CD8-positive, alpha-beta memory T cell (primary cell): Measurements from ENCODE around the gene OR2C3. TPM values are rescaled to one million over a fixed set of nuclear protein-coding genes. Genes with fewer than 3 reads are reported as not detected.
"Not testable (repeated sequence)": the region's sequence is repeated elsewhere in the genome, so short reads cannot be mapped to it uniquely, and the experiment has no call there.

ENCODE experiments used
- CTCF ChIA-PET: fragments of 350-600 bp; sonication (Branson Sonifier 250); formaldehyde crosslinking; loops from one replicate; lab custom pipeline; 2021; ENCODE audit warnings: antibody characterized with exemption; lab: Charles Lee
- POLR2A ChIA-PET: fragments of 350-600 bp; sonication (Branson Sonifier 250); formaldehyde crosslinking; loops from one replicate; lab custom pipeline; 2021; ENCODE audit warnings: antibody characterized with exemption; lab: Charles Lee
- DNase-seq, 5 donors: peaks; one replicate each; pipeline versions ENCODE4 v3.0.0 to v3.0.0-alpha.2; 2020 to 2022; ENCODE audit warnings: mixed read lengths in 1 of 5
- H3K27ac ChIP-seq: one replicate; pipeline ENCODE4 v1.7.0; 2013; ENCODE audit warnings: low read depth, mild to moderate bottlenecking, low read length, moderate library complexity
- H3K27me3 ChIP-seq: 2 replicates; pipeline ENCODE4 v1.7.0; 2013; ENCODE audit warnings: low read length, mild to moderate bottlenecking; ENCODE audit not compliant: insufficient read depth, poor library complexity, severe bottlenecking
- H3K36me3 ChIP-seq: 2 replicates; pipeline ENCODE4 v1.7.0; 2013; ENCODE audit warnings: mild to moderate bottlenecking, low read length, moderate library complexity; ENCODE audit not compliant: insufficient read depth
- H3K4me1 ChIP-seq: 2 replicates; pipeline ENCODE4 v1.7.0; 2013; ENCODE audit warnings: mild to moderate bottlenecking, low read length, moderate library complexity; ENCODE audit not compliant: insufficient read depth
- H3K4me3 ChIP-seq: 2 replicates; pipeline ENCODE4 v1.7.0; 2013; ENCODE audit warnings: mild to moderate bottlenecking, low read length
- H3K9me3 ChIP-seq: 2 replicates; pipeline ENCODE4 v1.7.0; 2013; ENCODE audit warnings: mild to moderate bottlenecking, low read length
- H3K27ac Mint-ChIP-seq, 8 donors: one replicate each; pipeline ENCODE4 v1.8.0; 2020 to 2021; ENCODE audit warnings: mixed read lengths in 8 of 8, mild to moderate bottlenecking in 6 of 8, inconsistent platforms in 3 of 8, moderate library complexity in 3 of 8
- H3K27me3 Mint-ChIP-seq, 2 donors: one replicate each; pipeline ENCODE4 v1.8.0; 2020 to 2021; ENCODE audit warnings: mixed read lengths in 2 of 2, mild to moderate bottlenecking in 1 of 2, moderate library complexity in 1 of 2
- H3K36me3 Mint-ChIP-seq, 3 donors: one replicate each; pipeline ENCODE4 v1.8.0; 2020 to 2021; ENCODE audit warnings: mixed read lengths in 3 of 3, inconsistent platforms in 1 of 3, mild to moderate bottlenecking in 1 of 3
- H3K4me1 Mint-ChIP-seq, 3 donors: one replicate each; pipeline ENCODE4 v1.8.0; 2020 to 2021; ENCODE audit warnings: mixed read lengths in 3 of 3, inconsistent platforms in 1 of 3, mild to moderate bottlenecking in 1 of 3
- H3K4me3 Mint-ChIP-seq, 7 donors: one replicate each; pipeline ENCODE4 v1.8.0; 2020 to 2021; ENCODE audit warnings: mixed read lengths in 7 of 7, mild to moderate bottlenecking in 6 of 7, moderate library complexity in 4 of 7, inconsistent platforms in 2 of 7
- H3K9me3 Mint-ChIP-seq, 5 donors: one replicate each; pipeline ENCODE4 v1.8.0; 2020 to 2022; ENCODE audit warnings: mixed read lengths in 5 of 5, mild to moderate bottlenecking in 3 of 5, moderate library complexity in 2 of 5, inconsistent platforms in 1 of 5
- polyA plus RNA-seq: library from polyadenylated mRNA; unstranded; fragments of 300-500 nt; fragmentation: Illumina TruSeq; gene quantifications from one replicate; pipeline ENCODE4 v1.2.3, GENCODE V29; 2021
- total RNA-seq, 2 experiments: library from RNA; stranded (reverse); gene quantifications; one replicate each; pipeline ENCODE4 v1.2.3, GENCODE V29; 2021

Gene OR2C3
- total and polyA plus RNA-seq, 3 experiments from 2014 or later: not detected

DNA sequence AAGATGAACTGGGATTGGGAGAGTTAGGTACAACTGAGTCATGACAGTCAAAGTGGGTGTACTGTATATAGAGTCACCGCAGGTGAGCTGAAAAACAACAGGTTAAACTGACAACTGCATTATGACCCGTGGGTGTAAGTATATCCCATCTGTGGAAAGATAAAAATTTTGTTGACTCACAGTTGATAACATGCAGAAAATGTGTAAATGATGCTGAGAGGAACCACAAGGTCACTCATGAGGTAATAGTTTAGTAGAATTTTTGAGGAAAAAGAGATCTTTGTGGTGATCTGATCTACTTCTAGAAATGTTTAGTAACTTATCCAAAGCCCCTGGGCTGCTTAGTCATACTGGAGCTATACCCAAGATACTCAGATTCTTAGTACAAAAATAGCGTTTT lies 838 bp downstream of the OR2C3 start:
- H3K9me3 ChIP-seq: no peaks in the 10 kb centered on the region
- Mint-ChIP-seq H3K4me1 (no peaks in the 10 kb centered on the region), H3K27ac (no peak overlapping the region), H3K4me3 (no peak overlapping the region), H3K9me3 (peaks cover 0 to 4% (median 0%) of the 10 kb centered on the region in 5 donors), H3K36me3 (no peaks in the 10 kb centered on the region), H3K27me3 (peaks cover 9 to 29% of the 10 kb centered on the region in 2 donors)
- ChIA-PET CTCF (no interaction called here), POLR2A (no interaction called here)
- H3K27me3 ChIP-seq: no peaks in the 10 kb centered on the region
- no peak overlapping the region for H3K27ac ChIP-seq
- H3K4me1 ChIP-seq: no peaks in the 10 kb centered on the region
- no peak for DNase-seq
- H3K36me3 ChIP-seq: no peaks in the 10 kb centered on the region
- H3K4me3 ChIP-seq: no peak overlapping the region

DNA sequence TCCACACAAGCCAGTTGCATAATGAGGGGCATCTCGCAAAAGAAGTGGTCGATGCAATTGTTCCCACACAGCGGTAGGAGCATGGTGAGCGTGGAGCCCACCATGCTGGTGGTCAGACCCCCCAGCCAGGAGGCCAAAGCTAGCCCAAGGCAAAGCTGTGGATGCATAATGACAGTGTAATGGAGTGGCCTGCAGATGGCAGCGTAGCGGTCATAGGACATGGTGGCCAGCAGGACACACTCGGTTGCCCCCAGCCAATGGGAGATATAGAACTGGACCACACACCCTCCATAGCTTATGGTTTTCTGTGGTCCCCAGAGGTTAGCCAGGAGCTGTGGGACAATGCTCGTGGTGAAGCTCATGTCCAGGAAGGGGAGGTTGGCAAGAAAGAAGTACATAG lies 4.3 kb downstream of the OR2C3 start:
- Histone ChIP-seq H3K27ac (no peak overlapping the region), H3K4me3 (no peak overlapping the region), H3K9me3 (no peaks in the 10 kb centered on the region), H3K36me3 (no peaks in the 10 kb centered on the region), H3K27me3 (no peaks in the 10 kb centered on the region), H3K4me1 (no peaks in the 10 kb centered on the region)
- Mint-ChIP-seq H3K4me3 (no peak overlapping the region), H3K27me3 (peaks cover 8 to 38% of the 10 kb centered on the region in 2 donors), H3K36me3 (no peaks in the 10 kb centered on the region), H3K4me1 (no peaks in the 10 kb centered on the region), H3K27ac (no peak overlapping the region), H3K9me3 (peaks cover 0 to 2% (median 0%) of the 10 kb centered on the region in 5 donors)
- ChIA-PET CTCF (no interaction called here), POLR2A (no interaction called here)
- no peak for DNase-seq

DNA sequence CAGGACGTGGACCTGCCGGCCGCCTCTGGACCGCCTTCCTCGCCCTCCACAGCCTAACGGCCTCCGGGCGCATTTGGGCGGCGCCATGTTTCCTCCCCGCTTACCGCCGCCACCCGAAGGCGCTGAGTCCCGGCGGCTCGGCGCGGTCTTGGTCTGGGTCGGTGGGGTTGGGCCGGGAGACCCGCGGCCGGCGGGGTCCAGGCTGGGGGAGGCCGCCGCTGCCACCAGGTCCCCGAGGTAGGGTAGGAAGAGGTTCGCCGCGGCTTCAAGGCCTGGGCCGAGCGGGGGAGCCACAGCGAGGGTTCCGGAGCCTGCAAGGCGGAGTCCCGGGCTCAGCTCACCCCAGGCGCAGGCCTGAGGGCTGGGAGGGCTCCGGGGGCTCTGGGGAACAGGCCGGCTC lies 5.5 kb downstream of the OR2C3 start:
- H3K27me3 ChIP-seq: no peaks in the 10 kb centered on the region
- no peaks in the 10 kb centered on the region for H3K4me1 ChIP-seq
- H3K27me3 Mint-ChIP-seq: peaks cover 8 to 47% of the 10 kb centered on the region in 2 donors
- no peak overlapping the region for H3K27ac ChIP-seq
- H3K4me1 Mint-ChIP-seq: no peaks in the 10 kb centered on the region
- H3K9me3 ChIP-seq: no peaks in the 10 kb centered on the region
- peaks cover 0 to 2% (median 0%) of the 10 kb centered on the region in 5 donors for H3K9me3 Mint-ChIP-seq
- H3K4me3 ChIP-seq: no peak overlapping the region
- no peaks in the 10 kb centered on the region for H3K36me3 ChIP-seq
- no peak for DNase-seq
- H3K4me3 Mint-ChIP-seq: no peak overlapping the region
- H3K27ac Mint-ChIP-seq: no peak overlapping the region
- POLR2A ChIA-PET: no interaction called here
- CTCF ChIA-PET: no interaction called here
- H3K36me3 Mint-ChIP-seq: no peaks in the 10 kb centered on the region

DNA sequence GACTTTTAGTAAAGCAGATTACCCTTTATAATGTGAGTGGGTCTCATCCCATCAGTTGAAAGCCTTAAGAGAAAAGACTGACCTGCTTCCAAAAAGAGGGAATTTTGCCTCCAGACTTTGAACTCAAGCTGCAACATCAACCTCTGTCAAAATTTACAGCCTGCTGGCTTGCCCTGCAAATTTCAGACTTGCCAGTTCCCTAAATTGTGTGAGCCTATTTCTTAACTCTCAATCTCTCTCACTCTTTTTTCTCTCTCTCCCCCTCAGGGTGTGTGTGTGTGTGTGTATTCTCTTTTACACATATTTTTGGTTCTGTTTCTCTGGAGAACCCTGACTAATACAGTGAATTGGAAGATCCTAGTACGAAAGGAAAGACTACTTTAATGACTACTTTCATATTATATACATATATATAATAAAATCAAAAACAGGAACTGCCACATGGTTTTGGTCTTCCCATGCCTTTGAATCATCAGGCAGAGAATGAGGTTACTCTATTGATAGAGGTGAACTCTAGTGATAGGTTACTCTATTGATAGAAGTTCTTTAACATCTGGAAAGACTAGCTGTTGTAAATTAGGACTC lies 6.4 kb downstream of the OR2C3 start:
- Mint-ChIP-seq H3K4me3 (no peak overlapping the region), H3K9me3 (peaks cover 0 to 2% (median 0%) of the 10 kb centered on the region in 5 donors), H3K27me3 (peaks cover 8 to 50% of the 10 kb centered on the region in 2 donors), H3K36me3 (no peaks in the 10 kb centered on the region), H3K4me1 (no peaks in the 10 kb centered on the region), H3K27ac (no peak overlapping the region)
- Histone ChIP-seq H3K4me3 (no peak overlapping the region), H3K36me3 (no peaks in the 10 kb centered on the region), H3K4me1 (no peaks in the 10 kb centered on the region), H3K9me3 (no peaks in the 10 kb centered on the region), H3K27me3 (no peaks in the 10 kb centered on the region), H3K27ac (no peak overlapping the region)
- ChIA-PET POLR2A (no interaction called here), CTCF (no interaction called here)
- DNase-seq: no peak

DNA sequence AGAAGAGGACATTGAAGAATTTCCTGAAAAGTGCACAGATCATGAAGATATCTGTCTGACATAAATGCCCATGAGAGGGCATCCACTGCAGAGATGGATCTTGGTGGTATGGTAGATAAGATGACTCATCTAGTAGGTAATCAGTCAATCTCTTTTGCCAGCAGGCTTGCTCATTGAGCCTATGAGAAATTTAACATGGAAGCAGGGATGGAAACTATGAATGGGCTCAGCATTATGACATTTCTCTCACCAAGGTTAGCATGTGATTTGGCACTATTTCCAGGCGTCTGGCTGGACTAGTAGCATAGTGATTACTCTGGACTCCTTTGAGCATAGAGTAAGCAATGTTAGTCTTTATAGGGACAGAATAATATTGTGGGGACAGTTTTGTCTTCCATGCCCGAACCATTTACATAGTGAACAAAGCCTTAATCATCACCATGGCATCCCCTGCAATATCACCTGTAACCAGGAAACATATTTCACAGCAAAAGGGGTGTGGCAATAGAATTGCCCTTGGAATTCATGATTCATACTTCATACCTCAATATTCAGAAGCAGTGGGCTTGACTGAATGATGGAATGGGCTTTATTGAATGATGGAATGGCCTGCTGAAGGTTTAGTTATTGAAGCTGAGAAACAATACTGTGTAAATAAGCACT lies 7.3 kb downstream of the OR2C3 start:
- POLR2A ChIA-PET: no interaction called here
- H3K4me1 Mint-ChIP-seq: no peaks in the 10 kb centered on the region
- H3K36me3 Mint-ChIP-seq: no peaks in the 10 kb centered on the region
- Histone ChIP-seq H3K27ac (no peak overlapping the region), H3K4me3 (no peak overlapping the region), H3K36me3 (no peaks in the 10 kb centered on the region), H3K27me3 (no peaks in the 10 kb centered on the region), H3K4me1 (no peaks in the 10 kb centered on the region), H3K9me3 (no peaks in the 10 kb centered on the region)
- H3K27ac Mint-ChIP-seq: no peak overlapping the region
- CTCF ChIA-PET: no interaction called here
- no peak for DNase-seq
- peaks cover 4 to 55% of the 10 kb centered on the region in 2 donors for H3K27me3 Mint-ChIP-seq
- H3K9me3 Mint-ChIP-seq: peaks cover 0 to 2% (median 0%) of the 10 kb centered on the region in 5 donors
- H3K4me3 Mint-ChIP-seq: no peak overlapping the region

DNA sequence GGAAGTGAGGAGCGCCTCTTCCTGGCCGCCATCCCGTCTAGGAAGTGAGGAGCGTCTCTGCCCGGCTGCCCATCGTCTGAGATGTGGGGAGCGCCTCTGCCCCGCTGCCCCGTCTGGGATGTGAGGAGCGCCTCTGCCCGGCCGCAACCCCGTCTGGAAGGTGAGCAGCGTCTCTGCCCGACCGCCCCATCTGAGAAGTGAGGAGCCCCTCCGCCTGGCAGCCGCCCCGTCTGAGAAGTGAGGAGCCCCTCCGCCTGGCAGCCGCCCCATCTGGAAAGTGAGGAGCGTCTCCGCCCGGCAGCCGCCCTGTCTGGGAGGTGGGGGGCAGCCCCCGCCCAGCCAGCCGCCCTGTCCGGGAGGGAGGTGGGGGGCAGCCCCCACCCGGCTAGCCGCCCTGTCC lies 14.4 kb downstream of the OR2C3 start:
- H3K9me3 Mint-ChIP-seq, H3K4me1 ChIP-seq, H3K27ac Mint-ChIP-seq, POLR2A ChIA-PET, H3K27ac ChIP-seq, H3K4me3 ChIP-seq, H3K36me3 Mint-ChIP-seq, H3K9me3 ChIP-seq, CTCF ChIA-PET, H3K27me3 ChIP-seq, H3K4me1 Mint-ChIP-seq, H3K4me3 Mint-ChIP-seq, H3K36me3 ChIP-seq, DNase-seq: not testable (repeated sequence)
- H3K27me3 Mint-ChIP-seq: peaks cover 3 to 30% of the 10 kb centered on the region in 2 donors

DNA sequence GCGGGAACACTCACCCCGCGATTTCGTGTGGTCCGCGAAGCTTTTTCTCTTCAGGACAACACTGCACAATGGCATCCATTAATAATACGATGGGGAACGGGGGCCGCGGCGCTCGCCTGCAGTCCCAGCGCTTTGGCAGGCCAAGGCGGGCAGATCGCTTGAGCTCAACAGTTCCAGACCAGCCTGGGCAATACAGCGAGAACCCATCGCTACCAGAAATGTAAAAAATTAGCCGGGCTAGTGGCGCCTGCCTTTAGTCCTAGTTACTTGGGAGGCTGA lies 17.7 kb downstream of the OR2C3 start:
- no peaks in the 10 kb centered on the region for H3K9me3 ChIP-seq
- H3K9me3 Mint-ChIP-seq: peaks cover 0 to 9% (median 3%) of the 10 kb centered on the region in 5 donors
- no peaks in the 10 kb centered on the region for H3K4me1 ChIP-seq
- no peaks in the 10 kb centered on the region for H3K36me3 Mint-ChIP-seq
- CTCF ChIA-PET: no interaction called here
- no peaks in the 10 kb centered on the region for H3K36me3 ChIP-seq
- H3K4me1 Mint-ChIP-seq: no peaks in the 10 kb centered on the region
- POLR2A ChIA-PET: no interaction called here
- H3K27ac Mint-ChIP-seq: no peak overlapping the region
- no peak overlapping the region for H3K4me3 Mint-ChIP-seq
- peaks cover 3 to 34% of the 10 kb centered on the region in 2 donors for H3K27me3 Mint-ChIP-seq
- no peak overlapping the region for H3K27ac ChIP-seq
- no peak overlapping the region for H3K4me3 ChIP-seq
- no peak for DNase-seq
- H3K27me3 ChIP-seq: no peaks in the 10 kb centered on the region

DNA sequence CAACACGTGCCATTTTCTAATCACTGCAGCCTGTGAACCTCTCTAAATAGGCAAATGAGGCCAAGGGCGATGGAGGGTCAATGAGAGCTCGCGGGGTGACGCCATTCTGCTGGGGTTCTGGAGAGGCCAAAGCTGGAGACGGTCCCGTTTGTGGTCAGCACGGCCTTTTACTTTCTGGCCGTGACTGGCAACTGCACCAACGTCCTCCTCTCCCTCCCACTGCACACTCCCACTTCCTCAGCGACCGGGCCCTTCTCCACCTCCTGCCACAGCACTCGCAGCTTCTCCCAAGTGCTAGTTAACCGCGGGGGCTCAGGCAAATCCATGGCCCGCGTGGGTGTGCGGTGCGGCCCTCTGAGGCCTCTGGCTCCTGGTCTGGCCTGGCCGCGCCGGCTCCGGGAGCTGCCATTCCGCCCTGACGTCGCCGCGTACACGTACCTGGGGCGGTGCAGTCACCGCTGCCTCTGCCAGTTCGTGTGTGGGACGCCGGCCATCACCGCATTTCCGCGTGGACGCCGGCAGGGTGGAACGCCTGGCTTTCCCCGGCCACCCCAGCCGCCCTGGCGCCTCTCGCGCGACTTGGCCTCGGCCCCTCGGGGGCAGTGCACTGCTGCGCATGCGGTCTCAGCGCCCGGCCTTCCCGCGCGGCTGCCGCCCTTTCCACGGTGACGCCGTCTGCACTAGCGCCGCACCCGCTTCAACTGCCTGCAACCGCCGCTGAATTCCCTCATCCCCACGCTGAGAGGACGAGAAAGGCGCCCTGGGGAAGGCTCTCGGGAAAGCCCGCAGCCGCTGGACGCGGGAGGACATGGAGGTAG lies 18.2 kb downstream of the OR2C3 start:
- H3K27me3 ChIP-seq: no peaks in the 10 kb centered on the region
- ChIA-PET POLR2A (no interaction called here), CTCF (no interaction called here)
- no peaks in the 10 kb centered on the region for H3K4me1 ChIP-seq
- H3K4me3 ChIP-seq: no peak overlapping the region
- Mint-ChIP-seq H3K9me3 (peaks cover 0 to 6% (median 3%) of the 10 kb centered on the region in 5 donors), H3K4me3 (peak overlapping the region in 1 of 7 donors; percentile 20), H3K36me3 (no peaks in the 10 kb centered on the region), H3K4me1 (no peaks in the 10 kb centered on the region), H3K27ac (no peak overlapping the region), H3K27me3 (peaks cover 3 to 34% of the 10 kb centered on the region in 2 donors)
- no peaks in the 10 kb centered on the region for H3K36me3 ChIP-seq
- no peaks in the 10 kb centered on the region for H3K9me3 ChIP-seq
- DNase-seq: no peak
- H3K27ac ChIP-seq: no peak overlapping the region
